ENCODE measurements around the gene TP73. TPM values are rescaled to one million over a fixed set of nuclear protein-coding genes. Genes with fewer than 3 reads are reported as not detected.
A peak's percentile ranks its signal among the peaks of the same experiment; 100 is the strongest.

The TP73 gene
- total and polyA plus RNA-seq, 11 donors: 0.01 to 0.53 (median 0.15) TPM; not detected in 6

- intact Hi-C loops (cut with DNase I): loop anchor here in 2 of 10 donors (10.0 kb wide), 1 partner anchor 99 kb away; no protein-coding TSS in a partner anchor
- H3K4me1 ChIP-seq: peaks cover 0 to 35% (median 24%) of the 10 kb centered on the region in 12 donors
- H3K9me3 ChIP-seq: no peaks in the 10 kb centered on the region
- H3K36me3 ChIP-seq: peaks cover 0 to 47% (median 44%) of the 10 kb centered on the region in 9 donors
- DNase-seq (no peak), ATAC-seq (no peak)
- TF ChIP-seq POLR2A (IDR thresholded peaks at IDR 0.05): no peak
- TF ChIP-seq CTCF (IDR thresholded peaks at IDR 0.05): no peak
- WGBS, 4 donors: 82 to 86% (median 84%) methylated on average over 4 of the region's 4 CpGs
- H3K27ac ChIP-seq: peak overlapping the region in 5 of 12 donors; percentile 66 to 88 (median 78)
- peak overlapping the region in 10 of 12 donors; percentile 71 to 99 (median 97) for H3K4me3 ChIP-seq
- no peaks in the 10 kb centered on the region for H3K27me3 ChIP-seq
These were observed 26.3 kb upstream of the TP73 start for GRCh38 chr1:3626025-3626424.

- 88 to 96% (median 92%) methylated on average over 24 to 26 of the region's 26 CpGs for WGBS, 4 donors
- no peaks in the 10 kb centered on the region for H3K9me3 ChIP-seq
- ATAC-seq: no peak
- no peak for DNase-seq
- no peak for TF ChIP-seq POLR2A (IDR thresholded peaks at IDR 0.05)
- no peak for TF ChIP-seq CTCF (IDR thresholded peaks at IDR 0.05)
- no peak overlapping the region for H3K27ac ChIP-seq
- intact Hi-C loops (cut with DNase I): loop anchor here in 2 of 10 donors (10.0 kb wide), 1 partner anchor 97 kb away; no protein-coding TSS in a partner anchor
- peaks cover 0 to 63% (median 59%) of the 10 kb centered on the region in 9 donors for H3K36me3 ChIP-seq
- peaks cover 0 to 34% (median 20%) of the 10 kb centered on the region in 12 donors for H3K4me1 ChIP-seq
- H3K4me3 ChIP-seq: no peak overlapping the region
- no peaks in the 10 kb centered on the region for H3K27me3 ChIP-seq
These were observed 24.6 kb upstream of the TP73 start for GRCh38 chr1:3627515-3628253.

GRCh38 chr1:3628445-3628844, 23.9 kb upstream of the TP73 start:
- Histone ChIP-seq H3K36me3 (peaks cover 0 to 70% (median 66%) of the 10 kb centered on the region in 9 donors), H3K27ac (no peak overlapping the region), H3K9me3 (no peaks in the 10 kb centered on the region), H3K27me3 (no peaks in the 10 kb centered on the region), H3K4me1 (peaks cover 0 to 27% (median 15%) of the 10 kb centered on the region in 12 donors), H3K4me3 (no peak overlapping the region)
- ATAC-seq: no peak
- 86 to 92% (median 89%) methylated on average over 10 of the region's 10 CpGs for WGBS, 4 donors
- DNase-seq: no peak
- intact Hi-C loops (cut with DNase I): loop anchor here in 2 of 10 donors (10.0 kb wide), 1 partner anchor 96 kb away; no protein-coding TSS in a partner anchor
- TF ChIP-seq CTCF (IDR thresholded peaks at IDR 0.05) (no peak), POLR2A (IDR thresholded peaks at IDR 0.05) (no peak)

- Histone ChIP-seq H3K36me3 (peaks cover 0 to 82% (median 74%) of the 10 kb centered on the region in 9 donors), H3K27me3 (no peaks in the 10 kb centered on the region), H3K4me1 (peaks cover 0 to 20% (median 8%) of the 10 kb centered on the region in 12 donors), H3K4me3 (no peak overlapping the region), H3K27ac (no peak overlapping the region), H3K9me3 (no peaks in the 10 kb centered on the region)
- intact Hi-C loops (cut with DNase I): loop anchor here in 2 of 10 donors (10.0 kb wide), 1 partner anchor 95 kb away; no protein-coding TSS in a partner anchor
- DNase-seq (no peak), ATAC-seq (no peak)
- TF ChIP-seq POLR2A (IDR thresholded peaks at IDR 0.05) (no peak), CTCF (IDR thresholded peaks at IDR 0.05) (no peak)
- WGBS, 4 donors: 91 to 94% (median 92%) methylated on average over 10 to 16 of the region's 16 CpGs
These were observed 22.7 kb upstream of the TP73 start for GRCh38 chr1:3629561-3630160.

Measured in heart left ventricle (tissue), 16 donors.